Measurements from ENCODE around the gene IRF4.

DNA sequence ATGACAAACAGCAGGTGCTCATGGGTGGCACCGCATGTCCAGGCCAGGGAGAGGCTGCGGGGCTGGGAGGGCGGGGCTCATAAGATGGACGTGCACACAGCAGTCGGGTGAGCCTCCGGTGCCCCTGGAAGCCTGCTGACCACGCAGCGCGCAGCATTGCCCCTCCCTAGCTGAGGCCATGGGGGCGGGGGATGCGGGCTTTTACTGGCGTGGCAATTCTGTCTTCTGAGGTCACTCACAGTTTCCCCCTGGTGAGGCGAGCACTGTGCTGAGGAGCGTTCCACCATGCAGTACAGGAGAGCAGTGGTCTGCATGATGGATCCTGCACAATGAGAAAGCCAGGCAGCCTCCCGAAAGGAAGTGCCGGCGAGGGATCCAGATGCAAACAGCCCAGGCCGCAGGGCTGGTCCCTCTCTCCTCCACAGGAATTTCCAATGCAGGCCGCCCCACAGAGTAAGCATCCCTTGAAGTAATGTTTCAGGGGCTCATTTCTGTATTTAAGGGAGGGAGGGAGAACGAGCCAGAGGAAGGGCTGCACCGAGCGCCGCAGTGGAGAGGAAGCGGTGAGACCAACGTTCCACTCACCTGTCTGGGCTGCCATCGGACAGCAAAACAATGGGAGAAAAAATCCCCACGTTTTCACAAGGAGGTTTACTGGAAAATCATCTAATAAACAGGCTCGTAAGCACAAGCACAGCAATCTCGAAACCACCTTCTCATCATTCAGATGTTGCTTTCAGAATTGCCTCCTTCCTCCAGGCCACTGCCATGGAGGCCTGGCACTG is 56.0 kb downstream of the IRF4 start:
- TF ChIP-seq, protein P1, sequence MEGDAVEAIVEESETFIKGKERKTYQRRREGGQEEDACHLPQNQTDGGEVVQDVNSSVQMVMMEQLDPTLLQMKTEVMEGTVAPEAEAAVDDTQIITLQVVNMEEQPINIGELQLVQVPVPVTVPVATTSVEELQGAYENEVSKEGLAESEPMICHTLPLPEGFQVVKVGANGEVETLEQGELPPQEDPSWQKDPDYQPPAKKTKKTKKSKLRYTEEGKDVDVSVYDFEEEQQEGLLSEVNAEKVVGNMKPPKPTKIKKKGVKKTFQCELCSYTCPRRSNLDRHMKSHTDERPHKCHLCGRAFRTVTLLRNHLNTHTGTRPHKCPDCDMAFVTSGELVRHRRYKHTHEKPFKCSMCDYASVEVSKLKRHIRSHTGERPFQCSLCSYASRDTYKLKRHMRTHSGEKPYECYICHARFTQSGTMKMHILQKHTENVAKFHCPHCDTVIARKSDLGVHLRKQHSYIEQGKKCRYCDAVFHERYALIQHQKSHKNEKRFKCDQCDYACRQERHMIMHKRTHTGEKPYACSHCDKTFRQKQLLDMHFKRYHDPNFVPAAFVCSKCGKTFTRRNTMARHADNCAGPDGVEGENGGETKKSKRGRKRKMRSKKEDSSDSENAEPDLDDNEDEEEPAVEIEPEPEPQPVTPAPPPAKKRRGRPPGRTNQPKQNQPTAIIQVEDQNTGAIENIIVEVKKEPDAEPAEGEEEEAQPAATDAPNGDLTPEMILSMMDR (IDR thresholded peaks at IDR 0.05 in 4 of 5, conservative IDR thresholded peaks at IDR 0.05 in 1 of 5): no peak
- no peak for TF ChIP-seq POLR2A (IDR thresholded peaks at IDR 0.05)

Data from gastrocnemius medialis (tissue), 4 donors.